Ectodermal cell (in vitro differentiated cells): ENCODE results near the gene PACS1.
"Not testable (repeated sequence)": the region's sequence is repeated elsewhere in the genome, so short reads cannot be mapped to it uniquely, and the experiment has no call there.

ENCODE experiments used
- H3K27ac ChIP-seq: 2 replicates; pipeline ENCODE4 v1.7.0; 2013; ENCODE audit warnings: mild to moderate bottlenecking, low read depth, low read length; ENCODE audit not compliant: insufficient read depth, poor library complexity, severe bottlenecking
- H3K27me3 ChIP-seq: 2 replicates; pipeline ENCODE4 v1.7.0; 2013; ENCODE audit warnings: mild to moderate bottlenecking, low read length; ENCODE audit not compliant: insufficient read depth, control insufficient read depth, poor library complexity, severe bottlenecking
- H3K36me3 ChIP-seq: one replicate; pipeline ENCODE4 v1.7.0; 2013; ENCODE audit warnings: low read length; ENCODE audit not compliant: control insufficient read depth, insufficient read depth
- H3K4me1 ChIP-seq: one replicate; pipeline ENCODE4 v1.7.0; 2013; ENCODE audit warnings: low read length; ENCODE audit not compliant: control insufficient read depth, insufficient read depth
- H3K4me3 ChIP-seq: 2 replicates; pipeline ENCODE4 v1.7.0; 2013; ENCODE audit warnings: low read depth, low read length, control low read depth; ENCODE audit not compliant: insufficient read depth
- H3K9me3 ChIP-seq: 2 replicates; pipeline ENCODE4 v1.7.0; 2013; ENCODE audit warnings: mild to moderate bottlenecking, low read length, moderate library complexity; ENCODE audit not compliant: control insufficient read depth
- WGBS, 2 experiments: methylation state at CpG; one replicate each; pipeline ENCODE4 v1.1.7; 2013; ENCODE audit warnings: missing lambda C conversion rate in 2 of 2; 5-methylcytosine and 5-hydroxymethylcytosine counted together

PACS1 gene

DNA sequence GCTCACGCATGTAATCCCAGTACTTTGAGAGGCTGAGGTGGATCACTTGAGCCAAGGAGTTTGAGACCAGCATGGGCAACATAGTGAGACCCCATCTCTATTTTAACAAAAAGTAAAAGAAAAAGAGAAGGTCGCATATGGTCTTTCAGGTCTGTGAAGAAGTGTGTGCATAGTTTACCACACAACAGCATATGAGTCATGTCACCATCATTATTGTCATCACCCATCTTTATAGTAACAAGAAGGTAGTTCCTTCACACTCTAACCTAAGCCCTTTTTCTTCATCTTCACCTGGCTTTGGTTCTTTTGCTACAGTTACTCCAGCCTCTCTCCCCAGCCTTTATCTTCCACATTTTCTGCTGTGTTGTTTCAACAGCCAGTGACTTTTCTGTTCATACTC, 39.2 kb downstream of the PACS1 start:
- Histone ChIP-seq H3K27me3 (no peaks in the 10 kb centered on the region), H3K4me1 (peaks cover 3% of the 10 kb centered on the region), H3K36me3 (no peaks in the 10 kb centered on the region), H3K9me3 (no peaks in the 10 kb centered on the region), H3K4me3 (no peak overlapping the region), H3K27ac (no peak overlapping the region)
- WGBS, 2 experiments = 91 to 96% methylated on average over 1 of the region's 2 CpGs

- WGBS, 2 experiments = 94 to 95% methylated on average over 3 of the region's 3 CpGs
- H3K27me3 ChIP-seq = no peaks in the 10 kb centered on the region
These were observed 41.1 kb downstream of the PACS1 start for GRCh38 chr11:66111158-66111557.

GRCh38 chr11:66112041-66112491, 42.0 kb downstream of the PACS1 start:
- WGBS, 2 experiments = 79 to 82% methylated on average over 9 of the region's 9 CpGs
- H3K27ac ChIP-seq = no peak overlapping the region

More at GRCh38 chr11:66111158-66111557, 41.1 kb downstream of the PACS1 start:
- no peaks in the 10 kb centered on the region for H3K9me3 ChIP-seq
- H3K4me3 ChIP-seq = no peak overlapping the region
- peaks cover 3% of the 10 kb centered on the region for H3K4me1 ChIP-seq
- no peaks in the 10 kb centered on the region for H3K36me3 ChIP-seq
- no peak overlapping the region for H3K27ac ChIP-seq

GRCh38 chr11:66112601-66113499, 42.8 kb downstream of the PACS1 start:
- Histone ChIP-seq H3K9me3 (no peaks in the 10 kb centered on the region), H3K4me3 (no peak overlapping the region), H3K27ac (no peak overlapping the region), H3K27me3 (no peaks in the 10 kb centered on the region), H3K4me1 (peaks cover 2% of the 10 kb centered on the region), H3K36me3 (no peaks in the 10 kb centered on the region)
- 87 to 91% methylated on average over 3 of the region's 3 CpGs for WGBS, 2 experiments

More at GRCh38 chr11:66112041-66112491, 42.0 kb downstream of the PACS1 start:
- Histone ChIP-seq H3K27me3 (no peaks in the 10 kb centered on the region), H3K9me3 (no peaks in the 10 kb centered on the region), H3K36me3 (no peaks in the 10 kb centered on the region), H3K4me1 (peaks cover 2% of the 10 kb centered on the region), H3K4me3 (no peak overlapping the region)

GRCh38 chr11:66114957-66115356, 44.9 kb downstream of the PACS1 start:
- not testable (repeated sequence) for H3K4me1 ChIP-seq

GRCh38 chr11:66115638-66116301, 45.7 kb downstream of the PACS1 start:
- H3K27ac ChIP-seq = no peak overlapping the region
- no peak overlapping the region for H3K4me3 ChIP-seq
- no peaks in the 10 kb centered on the region for H3K9me3 ChIP-seq
- WGBS, 2 experiments = 84 to 86% methylated on average over 4 to 8 of the region's 8 CpGs
- H3K27me3 ChIP-seq = no peaks in the 10 kb centered on the region
- peaks cover 15% of the 10 kb centered on the region for H3K4me1 ChIP-seq
- H3K36me3 ChIP-seq = no peaks in the 10 kb centered on the region

More at GRCh38 chr11:66114957-66115356, 44.9 kb downstream of the PACS1 start:
- not testable (repeated sequence) for H3K4me3 ChIP-seq, H3K9me3 ChIP-seq, H3K36me3 ChIP-seq, H3K27me3 ChIP-seq, H3K27ac ChIP-seq
- 94% methylated on average over 3 of the region's 3 CpGs for WGBS, 2 experiments

DNA sequence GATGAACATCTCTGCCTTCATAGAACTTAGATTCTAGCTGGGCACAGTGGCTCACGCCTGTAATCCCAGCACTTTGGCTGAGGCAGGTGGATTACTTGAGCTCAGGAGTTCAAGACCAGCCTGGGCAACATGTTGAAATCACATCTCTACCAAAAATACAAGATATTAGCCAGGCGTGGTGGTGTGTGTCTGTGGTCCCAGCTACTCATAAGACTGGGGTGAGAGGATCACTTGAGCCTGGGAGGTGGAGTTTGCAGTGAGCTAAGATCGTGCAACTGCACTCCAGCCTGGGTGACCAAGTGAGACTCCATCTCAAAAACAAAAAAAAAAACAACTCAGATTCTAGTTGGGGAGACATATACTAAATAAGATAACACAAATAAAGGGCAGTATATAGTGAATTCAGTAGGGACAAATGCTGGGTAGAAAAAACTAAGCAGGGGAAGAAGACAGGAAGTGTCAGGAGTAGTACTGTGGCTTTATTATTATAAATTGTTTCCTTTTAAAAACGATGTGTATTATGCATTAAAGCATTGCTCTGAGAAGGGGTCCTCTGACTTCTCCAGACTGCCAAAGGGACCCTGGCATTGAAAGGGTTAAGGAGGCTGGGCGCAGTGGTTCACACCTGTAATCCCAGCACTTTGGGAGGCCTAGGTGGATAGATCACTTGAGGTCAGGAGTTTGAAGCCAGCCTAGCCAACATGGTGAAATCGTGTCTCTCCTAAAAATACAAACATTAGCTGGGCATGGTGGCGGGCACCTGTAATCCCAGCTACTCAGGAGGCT, 46.7 kb downstream of the PACS1 start:
- Histone ChIP-seq H3K4me1 (peaks cover 16% of the 10 kb centered on the region), H3K4me3 (no peak overlapping the region), H3K36me3 (no peaks in the 10 kb centered on the region), H3K9me3 (no peaks in the 10 kb centered on the region), H3K27me3 (no peaks in the 10 kb centered on the region), H3K27ac (no peak overlapping the region)
- WGBS, 2 experiments = 81 to 87% methylated on average over 7 of the region's 7 CpGs

GRCh38 chr11:66118847-66119246, 48.8 kb downstream of the PACS1 start:
- Histone ChIP-seq H3K4me1 (peaks cover 16% of the 10 kb centered on the region), H3K9me3 (no peaks in the 10 kb centered on the region), H3K4me3 (no peak overlapping the region), H3K27me3 (no peaks in the 10 kb centered on the region), H3K27ac (peak overlapping the region; percentile 98), H3K36me3 (no peaks in the 10 kb centered on the region)
- 55 to 87% methylated on average over 2 to 3 of the region's 3 CpGs for WGBS, 2 experiments

GRCh38 chr11:66119348-66120133, 49.5 kb downstream of the PACS1 start:
- no peaks in the 10 kb centered on the region for H3K36me3 ChIP-seq
- 45 to 48% methylated on average over 4 to 5 of the region's 5 CpGs for WGBS, 2 experiments
- no peaks in the 10 kb centered on the region for H3K9me3 ChIP-seq
- peaks cover 16% of the 10 kb centered on the region for H3K4me1 ChIP-seq
- no peaks in the 10 kb centered on the region for H3K27me3 ChIP-seq
- no peak overlapping the region for H3K4me3 ChIP-seq
- peak overlapping the region; percentile 98 for H3K27ac ChIP-seq
